Activated naive CD4-positive, alpha-beta T cell treated with anti-CD3 and anti-CD28 coated beads, Interleukin-2, amount 50 U/mL, for 16 hours (primary cell): ENCODE measurements around the gene GALR1.
"Not testable (repeated sequence)": the region's sequence is repeated elsewhere in the genome, so short reads cannot be mapped to it uniquely, and the experiment has no call there.

Experiments
- DNase-seq: peaks from one replicate; pipeline ENCODE4 v3.0.0-alpha.2; 2020

Gene GALR1

GRCh38 chr18:77249569-77250500, at the start of gene GALR1:
TSS of gene GALR1 (plus strand) at chr18:77249848. CDS start at chr18:77250549, 701 bp downstream.
- no peak for DNase-seq

GRCh38 chr18:77201506-77201905, 48.1 kb upstream of the GALR1 start:
- DNase-seq, result no peak

GRCh38 chr18:77202329-77202728, 47.3 kb upstream of the GALR1 start:
- DNase-seq, result no peak

- DNase-seq, result no peak
Measured at GRCh38 chr18:77203071-77203470, 46.6 kb upstream of the GALR1 start.

GRCh38 chr18:77203851-77204250, 45.8 kb upstream of the GALR1 start:
- DNase-seq, result no peak

- no peak for DNase-seq
Measured at GRCh38 chr18:77205769-77206168, 43.9 kb upstream of the GALR1 start.

GRCh38 chr18:77206676-77207374, 42.8 kb upstream of the GALR1 start:
- DNase-seq, result no peak

- peak; percentile 49 for DNase-seq
Measured at GRCh38 chr18:77207540-77207939, 42.1 kb upstream of the GALR1 start.

- no peak for DNase-seq
Measured at GRCh38 chr18:77208964-77209363, 40.7 kb upstream of the GALR1 start.

- DNase-seq, result no peak
Measured at GRCh38 chr18:77209587-77209986, 40.1 kb upstream of the GALR1 start.

GRCh38 chr18:77210249-77210648, 39.4 kb upstream of the GALR1 start:
- DNase-seq, result no peak

- no peak for DNase-seq
Measured at GRCh38 chr18:77218642-77219041, 31.0 kb upstream of the GALR1 start.

- DNase-seq, result no peak
Measured at GRCh38 chr18:77220726-77221125, 28.9 kb upstream of the GALR1 start.

GRCh38 chr18:77222464-77222863, 27.2 kb upstream of the GALR1 start:
- DNase-seq, result no peak

GRCh38 chr18:77223221-77223639, 26.4 kb upstream of the GALR1 start:
- DNase-seq, result peak; percentile 53

GRCh38 chr18:77223653-77224052, 26.0 kb upstream of the GALR1 start:
- DNase-seq, result no peak

- DNase-seq, result no peak
Measured at GRCh38 chr18:77230645-77231044, 19.0 kb upstream of the GALR1 start.

- DNase-seq, result no peak
Measured at GRCh38 chr18:77234504-77235365, 14.9 kb upstream of the GALR1 start.

GRCh38 chr18:77239285-77239684, 10.4 kb upstream of the GALR1 start:
- DNase-seq, result not testable (repeated sequence)

- no peak for DNase-seq
Measured at GRCh38 chr18:77248873-77249568, 627 bp upstream of the GALR1 start.

- DNase-seq, result no peak
Measured at GRCh38 chr18:77250501-77250925, 865 bp downstream of the GALR1 start.
